Mucosa of stomach (tissue), 1 donor: ENCODE results near the gene TTLL11.
"Not testable (repeated sequence)": the region's sequence is repeated elsewhere in the genome, so short reads cannot be mapped to it uniquely, and the experiment has no call there.

ENCODE experiments used
- H3K27me3 ChIP-seq: one replicate; pipeline ENCODE4 v1.7.0; 2013; ENCODE audit warnings: mild to moderate bottlenecking, low read length; ENCODE audit not compliant: control insufficient read depth, insufficient read depth
- H3K36me3 ChIP-seq: one replicate; pipeline ENCODE4 v1.7.0; 2013; ENCODE audit warnings: low read length; ENCODE audit not compliant: control insufficient read depth, insufficient read depth
- H3K4me1 ChIP-seq: one replicate; pipeline ENCODE4 v1.7.0; 2013; ENCODE audit warnings: mild to moderate bottlenecking, low read length; ENCODE audit not compliant: control insufficient read depth, insufficient read depth
- H3K4me3 ChIP-seq: one replicate; pipeline ENCODE4 v1.7.0; 2013; ENCODE audit warnings: low read length
- H3K9ac ChIP-seq: one replicate; pipeline ENCODE4 v1.7.0; 2013; ENCODE audit warnings: mild to moderate bottlenecking, low read length, moderate library complexity
- H3K9me3 ChIP-seq: one replicate; pipeline ENCODE4 v1.7.0; 2013; ENCODE audit warnings: mild to moderate bottlenecking, low read length, moderate library complexity; ENCODE audit not compliant: control insufficient read depth
- donor health status: Pancreatic carcinoma.

The TTLL11 gene

GRCh38 chr9:122084026-122084675, 9.0 kb downstream of the TTLL11 start:
- no peak overlapping the region for H3K9ac ChIP-seq
- no peaks in the 10 kb centered on the region for H3K36me3 ChIP-seq
- no peaks in the 10 kb centered on the region for H3K4me1 ChIP-seq
- H3K9me3 ChIP-seq = no peaks in the 10 kb centered on the region
- H3K4me3 ChIP-seq = no peak overlapping the region
- H3K27me3 ChIP-seq = no peaks in the 10 kb centered on the region

- Histone ChIP-seq H3K9ac (no peak overlapping the region), H3K27me3 (no peaks in the 10 kb centered on the region), H3K4me3 (no peak overlapping the region), H3K9me3 (no peaks in the 10 kb centered on the region), H3K4me1 (no peaks in the 10 kb centered on the region), H3K36me3 (no peaks in the 10 kb centered on the region)
These were observed 12.1 kb downstream of the TTLL11 start for GRCh38 chr9:122080986-122081385.

DNA sequence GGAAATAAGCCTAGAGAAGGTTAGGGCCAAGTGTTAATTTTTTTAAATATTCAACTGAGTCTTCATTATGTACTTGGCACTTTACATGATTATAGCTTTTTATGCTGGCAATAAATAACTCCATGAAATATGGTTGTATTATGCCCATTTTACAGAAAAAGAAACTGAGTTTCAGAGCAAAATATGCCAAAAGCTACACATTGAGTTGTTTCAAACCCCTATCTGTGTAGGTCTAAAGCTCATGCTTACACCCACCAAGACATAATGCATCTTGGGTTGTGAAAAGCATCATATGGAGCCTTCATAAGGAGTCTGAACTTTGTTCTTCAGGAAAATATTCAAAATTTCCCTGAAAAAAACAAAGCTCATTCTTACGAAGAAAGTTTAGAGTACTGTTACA, 14.6 kb downstream of the TTLL11 start:
- H3K4me1 ChIP-seq = no peaks in the 10 kb centered on the region
- no peaks in the 10 kb centered on the region for H3K27me3 ChIP-seq
- no peaks in the 10 kb centered on the region for H3K36me3 ChIP-seq
- no peak overlapping the region for H3K4me3 ChIP-seq
- no peaks in the 10 kb centered on the region for H3K9me3 ChIP-seq
- H3K9ac ChIP-seq = no peak overlapping the region

DNA sequence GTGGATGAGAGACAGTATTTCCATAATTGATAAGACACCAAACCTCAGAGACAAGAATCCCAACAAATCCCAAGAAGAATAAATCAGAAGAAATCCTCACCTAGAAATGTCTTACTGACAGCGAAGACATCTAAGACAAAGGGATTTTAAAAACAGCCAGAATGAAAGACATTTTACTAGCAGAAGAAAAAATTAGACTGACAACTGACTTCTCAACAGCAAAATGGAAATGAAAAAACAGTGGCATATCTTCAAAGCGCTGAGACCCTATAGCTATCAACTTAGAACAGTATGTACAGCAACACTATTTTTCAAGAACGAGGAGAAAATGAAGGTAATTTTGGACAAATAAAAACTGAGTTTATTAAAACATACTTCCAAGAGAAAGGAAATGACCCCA, 16.3 kb downstream of the TTLL11 start:
- Histone ChIP-seq H3K4me1 (no peaks in the 10 kb centered on the region), H3K9ac (no peak overlapping the region), H3K36me3 (no peaks in the 10 kb centered on the region), H3K9me3 (no peaks in the 10 kb centered on the region), H3K4me3 (no peak overlapping the region), H3K27me3 (no peaks in the 10 kb centered on the region)

GRCh38 chr9:122076117-122076516, 17.0 kb downstream of the TTLL11 start:
- H3K9ac ChIP-seq = no peak overlapping the region
- H3K4me1 ChIP-seq = no peaks in the 10 kb centered on the region
- H3K4me3 ChIP-seq = no peak overlapping the region
- no peaks in the 10 kb centered on the region for H3K36me3 ChIP-seq
- H3K27me3 ChIP-seq = no peaks in the 10 kb centered on the region
- no peaks in the 10 kb centered on the region for H3K9me3 ChIP-seq

- Histone ChIP-seq H3K4me1 (no peaks in the 10 kb centered on the region), H3K9me3 (no peaks in the 10 kb centered on the region), H3K9ac (no peak overlapping the region), H3K36me3 (no peaks in the 10 kb centered on the region), H3K27me3 (no peaks in the 10 kb centered on the region), H3K4me3 (no peak overlapping the region)
These were observed 17.7 kb downstream of the TTLL11 start for GRCh38 chr9:122075135-122076030.

GRCh38 chr9:122071715-122072114, 21.4 kb downstream of the TTLL11 start:
- Histone ChIP-seq H3K36me3 (no peaks in the 10 kb centered on the region), H3K27me3 (no peaks in the 10 kb centered on the region), H3K9ac (no peak overlapping the region), H3K4me3 (no peak overlapping the region), H3K9me3 (no peaks in the 10 kb centered on the region), H3K4me1 (no peaks in the 10 kb centered on the region)

- Histone ChIP-seq H3K4me3 (no peak overlapping the region), H3K4me1 (peaks cover under 1% of the 10 kb centered on the region), H3K27me3 (no peaks in the 10 kb centered on the region), H3K36me3 (no peaks in the 10 kb centered on the region), H3K9ac (no peak overlapping the region), H3K9me3 (no peaks in the 10 kb centered on the region)
These were observed 22.2 kb downstream of the TTLL11 start for GRCh38 chr9:122070728-122071515.

DNA sequence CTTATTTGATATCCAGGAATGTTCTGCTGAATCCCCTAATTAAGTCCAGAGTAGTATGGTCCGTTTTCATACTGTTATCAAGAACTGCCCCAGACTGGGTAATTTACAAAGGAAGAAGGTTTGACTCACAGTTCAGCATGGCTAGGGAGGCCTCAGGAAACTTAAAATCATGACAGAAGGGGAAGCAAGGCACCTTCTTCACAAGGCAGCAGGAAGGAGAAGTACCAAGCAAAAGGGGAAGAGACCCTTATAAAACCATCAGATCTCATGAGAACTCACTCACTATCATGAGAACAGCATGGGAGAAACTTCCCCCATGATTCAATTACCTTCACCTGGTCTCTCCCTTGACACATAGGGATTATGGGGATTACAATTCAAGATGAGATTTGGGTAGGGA, 26.4 kb downstream of the TTLL11 start:
- not testable (repeated sequence) for H3K27me3 ChIP-seq, H3K4me1 ChIP-seq, H3K4me3 ChIP-seq, H3K9ac ChIP-seq, H3K36me3 ChIP-seq, H3K9me3 ChIP-seq

DNA sequence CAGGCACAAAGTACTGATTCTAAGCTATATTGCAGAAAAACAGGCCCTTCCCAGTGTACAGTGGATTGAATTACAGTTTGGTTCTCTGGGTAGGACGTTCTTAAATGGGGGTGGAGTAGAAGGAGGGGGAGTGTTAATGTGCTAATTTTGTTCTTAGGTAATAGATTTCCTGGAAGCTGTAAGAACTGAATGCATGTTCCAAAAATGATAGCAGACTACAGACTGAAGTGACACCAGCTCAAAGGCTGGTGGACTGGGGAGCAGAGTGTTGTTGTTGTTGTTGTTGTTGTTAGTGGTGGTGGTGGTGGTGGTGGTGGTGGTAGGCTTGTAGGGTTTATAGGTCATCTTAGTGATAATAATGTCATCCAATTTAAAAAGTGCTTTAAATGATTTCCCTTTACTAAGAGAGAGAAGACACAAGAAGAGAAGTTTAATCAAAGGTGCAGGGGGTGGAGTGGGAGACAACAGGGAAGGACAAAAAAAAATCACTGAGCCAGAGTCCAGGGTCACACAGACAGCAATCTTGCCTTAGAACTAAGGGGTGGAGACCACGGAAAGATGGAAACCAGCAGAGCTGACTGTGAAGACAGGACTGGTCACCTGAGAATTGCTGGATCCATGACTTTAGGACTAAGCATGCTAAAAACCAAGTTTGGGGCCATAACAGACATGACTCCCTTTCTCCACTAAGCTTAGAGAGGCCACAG, 27.0 kb downstream of the TTLL11 start:
- no peaks in the 10 kb centered on the region for H3K27me3 ChIP-seq
- H3K9me3 ChIP-seq = no peaks in the 10 kb centered on the region
- no peak overlapping the region for H3K4me3 ChIP-seq
- H3K4me1 ChIP-seq = peaks cover 5% of the 10 kb centered on the region
- no peak overlapping the region for H3K9ac ChIP-seq
- H3K36me3 ChIP-seq = no peaks in the 10 kb centered on the region

DNA sequence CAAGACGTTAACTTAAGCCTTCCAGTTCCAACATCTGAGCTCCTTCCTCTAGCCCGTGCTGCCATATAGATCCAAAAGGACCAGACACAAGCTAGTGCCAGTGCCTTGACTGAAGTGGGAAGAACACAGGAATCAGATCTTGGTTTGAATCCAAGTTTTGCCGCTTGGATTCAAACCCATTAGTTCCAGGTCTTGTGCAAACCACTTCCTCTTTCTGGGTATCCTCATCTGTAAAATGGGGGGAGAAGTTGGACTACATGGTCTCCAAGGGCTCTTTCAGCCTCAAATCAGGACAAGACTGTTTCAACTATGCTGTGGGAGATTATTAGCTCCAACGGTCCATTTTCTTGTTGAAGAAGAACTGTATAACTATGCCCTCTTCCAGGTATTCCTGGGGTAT, 32.6 kb downstream of the TTLL11 start:
- Histone ChIP-seq H3K9ac (no peak overlapping the region), H3K27me3 (no peaks in the 10 kb centered on the region), H3K9me3 (no peaks in the 10 kb centered on the region), H3K4me1 (no peaks in the 10 kb centered on the region), H3K4me3 (no peak overlapping the region), H3K36me3 (no peaks in the 10 kb centered on the region)
